HL-60/S4 treated with retinoic acid at 250 ng/mL for 4 days and 3 days (cell line): ENCODE data around the gene NANOG.
"Not testable (repeated sequence)": the region's sequence is repeated elsewhere in the genome, so short reads cannot be mapped to it uniquely, and the experiment has no call there.

Experiments used
- in situ Hi-C: fragments of 300-500 bp; cut with MboI; formaldehyde crosslinking; loops from 2 replicates; pipeline ENCODE4 v1.7.0; 2022; ENCODE audit warnings: low sequenced_read_pairs

NANOG gene

GRCh38 chr12:7788884-7789528, at the start of gene NANOG:
Gene NANOG, plus strand, starts transcription at chr12:7789402. Its CDS starts 213 bp downstream, at chr12:7789615.
- in situ Hi-C loops = not testable (repeated sequence)

- in situ Hi-C loops = no loop called here
These were observed 42.0 kb upstream of the NANOG start, which contains the start of gene CLEC4C for GRCh38 chr12:7747246-7747645. Gene CLEC4C, minus strand, starts transcription at chr12:7747375. Its CDS starts 27 bp downstream, at chr12:7747348.

GRCh38 chr12:7748852-7749251, 40.4 kb upstream of the NANOG start:
- in situ Hi-C loops = no loop called here

GRCh38 chr12:7749442-7749841, 39.8 kb upstream of the NANOG start:
- in situ Hi-C loops = no loop called here

- in situ Hi-C loops = no loop called here
These were observed 38.9 kb upstream of the NANOG start for GRCh38 chr12:7750350-7750749.

- in situ Hi-C loops = no loop called here
These were observed 37.8 kb upstream of the NANOG start for GRCh38 chr12:7751394-7751793.

- in situ Hi-C loops = not testable (repeated sequence)
These were observed 37.0 kb upstream of the NANOG start for GRCh38 chr12:7751941-7752922.

- in situ Hi-C loops = not testable (repeated sequence)
These were observed 33.5 kb upstream of the NANOG start for GRCh38 chr12:7755668-7756067.

GRCh38 chr12:7756993-7757392, 32.2 kb upstream of the NANOG start:
- in situ Hi-C loops = no loop called here

- in situ Hi-C loops = no loop called here
These were observed 30.4 kb upstream of the NANOG start for GRCh38 chr12:7758766-7759140.

GRCh38 chr12:7769999-7770398, 19.2 kb upstream of the NANOG start:
- in situ Hi-C loops = no loop called here

- in situ Hi-C loops = no loop called here
These were observed 7.9 kb upstream of the NANOG start for GRCh38 chr12:7781274-7781673.

- in situ Hi-C loops = no loop called here
These were observed 7.1 kb upstream of the NANOG start for GRCh38 chr12:7782055-7782454.

- in situ Hi-C loops = not testable (repeated sequence)
These were observed 5.8 kb upstream of the NANOG start for GRCh38 chr12:7783433-7783832.

- in situ Hi-C loops = no loop called here
These were observed 4.5 kb upstream of the NANOG start for GRCh38 chr12:7784701-7785100.

GRCh38 chr12:7787574-7788293, 1.5 kb upstream of the NANOG start:
- in situ Hi-C loops = no loop called here

GRCh38 chr12:7788294-7788660, 925 bp upstream of the NANOG start:
- in situ Hi-C loops = no loop called here

- in situ Hi-C loops = no loop called here
These were observed 4.0 kb downstream of the NANOG start for GRCh38 chr12:7793211-7793610.

- in situ Hi-C loops = not testable (repeated sequence)
These were observed 8.1 kb downstream of the NANOG start for GRCh38 chr12:7797269-7797668.

- in situ Hi-C loops = no loop called here
These were observed 8.6 kb downstream of the NANOG start for GRCh38 chr12:7797698-7798398.
